Mesothelial cell of epicardium (in vitro differentiated cells): ENCODE measurements around the gene TOLLIP. TPM values are rescaled to one million over a fixed set of nuclear protein-coding genes. Genes with fewer than 3 reads are reported as not detected.
A peak's percentile ranks its signal among the peaks of the same experiment; 100 is the strongest.

Experiments
- DNase-seq, 2 experiments: peaks; one replicate each; pipeline ENCODE4 v3.0.0; 2021; ENCODE audit warnings: low spot score in 2 of 2; ENCODE audit not compliant: unreplicated experiment in 2 of 2
- H3K27ac Mint-ChIP-seq: 2 replicates; pipeline ENCODE4 v1.8.0; 2021; ENCODE audit warnings: mixed read lengths
- H3K27me3 Mint-ChIP-seq: 2 replicates; pipeline ENCODE4 v1.8.0; 2021; ENCODE audit warnings: low read depth, mixed read lengths
- H3K36me3 Mint-ChIP-seq: 2 replicates; pipeline ENCODE4 v1.8.0; 2021; ENCODE audit warnings: mixed read lengths
- H3K4me1 Mint-ChIP-seq: 2 replicates; pipeline ENCODE4 v1.8.0; 2021; ENCODE audit warnings: mixed read lengths
- H3K4me3 Mint-ChIP-seq: 2 replicates; pipeline ENCODE4 v1.8.0; 2021; ENCODE audit warnings: mild to moderate bottlenecking, moderate library complexity, mixed read lengths
- H3K9me3 Mint-ChIP-seq: 2 replicates; pipeline ENCODE4 v1.8.0; 2021; ENCODE audit warnings: mixed read lengths
- CTCF ChIP-seq: fragments of 200-600 bp; sonication (generic); IDR thresholded peaks from one replicate; pipeline ENCODE4 v1.5.0; 2021; ENCODE audit warnings: antibody characterized with exemption; ENCODE audit not compliant: unreplicated experiment
- total RNA-seq: library from RNA; stranded (reverse); gene quantifications from 3 replicates; pipeline ENCODE4 v1.2.1, GENCODE V29; 2021

Gene TOLLIP
- total RNA-seq, 1 donor from 2014 or later, result 43.2 TPM

DNA sequence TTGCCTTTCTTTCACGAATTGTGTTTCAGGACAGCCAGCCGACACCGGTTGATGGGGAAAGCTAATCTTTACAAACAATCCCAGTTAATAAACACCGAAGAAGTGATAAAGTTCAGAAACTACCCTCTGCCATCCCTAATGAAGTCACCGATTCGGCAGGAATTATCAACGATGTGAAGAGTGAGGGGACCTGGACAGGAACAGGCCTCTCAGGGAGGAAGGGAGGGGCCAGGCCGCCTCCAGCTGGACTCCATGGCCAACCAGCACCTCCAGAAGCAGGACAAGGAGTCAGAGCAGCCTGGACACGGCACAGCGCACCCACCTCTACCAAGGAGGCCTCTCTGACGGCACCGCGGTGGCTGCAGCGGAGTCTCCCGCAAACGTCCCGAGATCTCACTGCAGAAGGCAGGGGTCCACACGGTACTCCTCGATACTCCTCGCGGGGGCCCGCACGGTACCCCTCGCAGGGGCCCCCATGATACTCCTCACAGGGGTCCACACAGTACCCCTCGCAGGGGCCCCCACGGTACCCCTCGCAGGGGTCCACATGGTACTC lies 3.9 kb downstream of the TOLLIP start:
- no peak for TF ChIP-seq CTCF
- peaks cover 5% of the 10 kb centered on the region for H3K36me3 Mint-ChIP-seq
- peaks cover 2% of the 10 kb centered on the region for H3K9me3 Mint-ChIP-seq
- no peaks in the 10 kb centered on the region for H3K27me3 Mint-ChIP-seq
- DNase-seq, result peak in 1 of 2 experiments; percentile 22
- H3K27ac Mint-ChIP-seq, result no peak overlapping the region
- no peak overlapping the region for H3K4me3 Mint-ChIP-seq
- peaks cover 8% of the 10 kb centered on the region for H3K4me1 Mint-ChIP-seq

DNA sequence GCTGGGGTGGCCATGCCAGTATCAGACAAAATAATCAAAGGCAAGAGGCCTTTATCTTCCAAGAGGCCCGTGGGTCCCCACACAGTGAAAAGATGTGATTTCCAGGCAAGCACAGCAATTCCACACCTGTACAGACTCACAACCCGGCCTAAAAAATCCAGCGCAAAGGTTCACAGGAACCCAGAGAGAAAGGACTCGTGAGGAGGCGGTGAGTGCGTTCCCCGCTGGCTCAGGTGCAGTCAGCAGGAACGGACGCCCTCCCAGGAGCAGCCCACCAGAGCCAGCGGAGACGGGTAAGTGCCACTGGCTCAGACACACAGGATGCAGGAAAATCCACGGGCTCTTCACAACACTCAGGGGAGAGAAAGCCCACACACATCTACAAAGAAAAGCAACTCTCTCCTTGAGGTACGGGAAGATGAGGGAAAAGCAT lies 4.4 kb downstream of the TOLLIP start:
- Mint-ChIP-seq H3K27ac (peak overlapping the region; percentile 14), H3K9me3 (no peaks in the 10 kb centered on the region), H3K36me3 (peaks cover 3% of the 10 kb centered on the region), H3K4me1 (peaks cover 10% of the 10 kb centered on the region), H3K27me3 (no peaks in the 10 kb centered on the region), H3K4me3 (no peak overlapping the region)
- peak in 1 of 2 experiments; percentile 32 for DNase-seq
- no peak for TF ChIP-seq CTCF

DNA sequence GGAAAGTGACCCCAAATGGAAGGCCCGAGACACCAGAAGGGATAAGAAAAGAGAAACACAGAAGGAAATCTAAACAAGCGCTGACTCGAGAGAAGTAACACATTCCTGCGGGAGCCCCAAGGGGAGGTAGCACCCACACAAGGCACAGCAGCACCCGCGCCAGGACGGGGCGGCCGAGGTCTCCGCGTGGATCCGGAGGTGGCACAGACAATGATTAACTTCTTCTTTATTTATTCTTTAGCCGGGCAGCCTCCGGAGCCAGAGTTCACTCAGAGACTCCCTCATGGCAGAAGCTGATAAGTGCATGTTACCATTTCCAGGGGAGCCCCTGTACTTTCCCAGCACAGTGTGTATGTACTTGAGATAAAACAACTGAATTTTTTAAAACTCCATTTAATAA lies 5.1 kb downstream of the TOLLIP start:
- Mint-ChIP-seq H3K9me3 (no peaks in the 10 kb centered on the region), H3K4me3 (no peak overlapping the region), H3K27ac (no peak overlapping the region), H3K27me3 (no peaks in the 10 kb centered on the region), H3K36me3 (peaks cover 3% of the 10 kb centered on the region), H3K4me1 (peaks cover 14% of the 10 kb centered on the region)
- TF ChIP-seq CTCF, result no peak
- peak in 1 of 2 experiments; percentile 34 for DNase-seq

DNA sequence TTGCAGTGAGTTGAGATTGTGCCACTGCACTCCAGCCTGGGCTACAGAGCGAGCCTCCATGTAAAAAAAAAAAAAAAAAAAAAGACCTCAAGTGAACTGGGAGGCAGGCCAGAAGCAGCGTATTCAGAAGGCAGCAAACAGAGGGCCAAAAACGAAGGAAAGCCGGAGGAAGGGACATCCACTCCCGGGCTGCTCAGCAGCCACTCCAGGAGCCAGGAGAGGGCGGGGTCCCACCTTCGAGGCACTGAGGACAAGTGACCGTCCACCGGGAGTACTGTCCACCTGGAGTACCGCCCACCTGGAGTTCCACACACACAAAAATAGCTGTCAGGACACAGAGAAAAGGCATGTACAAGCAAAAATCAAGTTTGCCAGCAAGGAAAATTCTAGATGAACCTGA lies 5.5 kb downstream of the TOLLIP start:
- peaks cover 18% of the 10 kb centered on the region for H3K4me1 Mint-ChIP-seq
- no peak overlapping the region for H3K4me3 Mint-ChIP-seq
- H3K27ac Mint-ChIP-seq, result no peak overlapping the region
- H3K9me3 Mint-ChIP-seq, result no peaks in the 10 kb centered on the region
- no peaks in the 10 kb centered on the region for H3K27me3 Mint-ChIP-seq
- TF ChIP-seq CTCF, result no peak
- peaks cover 3% of the 10 kb centered on the region for H3K36me3 Mint-ChIP-seq
- DNase-seq, result peak in 1 of 2 experiments; percentile 29

DNA sequence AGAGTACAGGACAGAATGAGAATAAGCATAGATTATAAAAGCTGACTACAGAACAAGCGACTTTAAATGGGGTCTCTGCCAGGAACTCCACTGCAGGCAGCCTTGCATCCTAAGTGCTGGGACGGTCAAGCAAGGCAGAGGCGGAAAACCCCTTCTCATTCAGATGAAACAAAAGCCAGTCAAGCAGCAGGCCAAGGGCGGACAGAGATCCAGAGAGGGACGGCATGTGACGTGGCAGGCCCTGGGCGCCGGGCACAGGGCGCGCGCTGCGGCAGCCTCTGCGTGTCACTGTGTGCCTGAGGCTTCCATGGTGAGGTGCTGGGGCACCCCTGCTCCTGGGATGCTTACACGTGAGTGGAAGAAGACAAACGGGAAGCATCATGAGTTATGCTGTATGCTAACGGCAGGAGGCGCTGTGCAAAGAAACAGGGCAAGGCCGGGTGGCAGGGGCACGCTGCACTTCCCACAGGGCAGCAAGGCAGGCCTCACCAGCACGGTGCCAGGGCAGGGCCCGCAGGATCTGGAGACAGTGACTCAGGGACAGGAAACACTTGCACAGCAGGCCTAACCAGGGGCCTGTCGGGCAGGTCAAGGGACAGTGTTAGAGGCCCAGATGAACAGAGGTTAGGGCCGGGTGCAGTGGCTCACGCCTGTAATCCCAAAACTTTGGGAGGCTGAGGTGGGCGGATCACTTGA lies 6.2 kb downstream of the TOLLIP start:
- Mint-ChIP-seq H3K27me3 (no peaks in the 10 kb centered on the region), H3K27ac (no peak overlapping the region), H3K4me3 (no peak overlapping the region), H3K4me1 (peaks cover 20% of the 10 kb centered on the region), H3K9me3 (no peaks in the 10 kb centered on the region), H3K36me3 (peaks cover 3% of the 10 kb centered on the region)
- no peak for TF ChIP-seq CTCF
- DNase-seq, result peak in 1 of 2 experiments; percentile 32
